ENCODE measurements around the gene DCAF7.

The DCAF7 gene

DNA sequence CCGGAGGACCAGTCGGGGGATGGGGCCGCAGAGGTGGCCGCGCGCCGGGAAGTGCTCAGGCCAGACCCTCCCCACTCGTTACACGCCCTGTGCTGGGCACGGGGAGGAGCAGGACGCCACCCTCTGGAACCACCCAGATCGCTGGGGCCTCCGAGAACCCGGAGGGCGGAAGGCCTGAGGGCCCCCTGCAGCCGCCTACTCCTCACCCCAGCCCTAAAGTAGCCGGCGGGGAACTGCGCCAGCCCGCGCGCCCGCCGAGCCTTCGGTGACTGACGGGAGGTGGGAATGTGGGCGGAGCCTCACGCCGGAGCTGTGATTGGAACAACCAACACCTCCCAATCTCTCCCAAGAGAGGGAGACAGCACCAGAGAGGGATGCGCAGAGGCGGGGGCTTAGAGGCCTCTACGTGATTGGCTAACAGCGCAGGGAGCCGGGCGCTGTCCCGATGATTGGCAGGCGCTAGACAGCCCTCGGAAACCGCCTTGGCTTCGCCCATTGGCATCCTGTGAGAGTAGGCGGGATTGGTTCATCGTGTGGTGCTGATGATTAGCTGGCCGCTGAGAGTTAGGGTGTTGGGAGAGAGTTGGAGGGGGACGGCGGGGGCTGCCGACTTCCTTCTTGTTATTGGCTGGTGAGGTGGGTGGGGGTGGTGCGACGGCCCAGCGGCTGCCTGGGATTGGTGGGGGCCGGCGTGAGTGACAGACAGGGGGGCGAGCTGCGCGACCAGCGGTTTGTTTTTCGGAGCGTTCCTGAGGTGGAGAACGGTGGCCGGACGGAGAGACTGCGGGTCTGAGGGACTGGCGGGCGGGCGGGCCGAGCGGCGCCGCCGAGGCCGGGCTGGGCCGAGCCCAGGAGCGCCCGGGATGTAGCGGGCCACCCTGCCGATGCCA, 71.7 kb downstream of the DCAF7 start, which contains the start of gene MAP3K3:
MAP3K3 (plus strand) TSS at position 734 of the 890 bp plus-strand sequence. CDS start 343 bp downstream, outside the sequence.
- Histone ChIP-seq H3K79me2 (ENCODE audit: control insufficient read depth, insufficient read depth, low read length, unreplicated experiment) (peaks cover 39% of the 10 kb centered on the region), H3K4me3 (ENCODE audit: low read depth, low read length) (peak within 1 kb of the TSS; percentile 94), H3K27ac (ENCODE audit: low read depth, low read length) (peak within 1 kb of the TSS; percentile 30), H3K27me3 (ENCODE audit: insufficient read depth, low read length) (no peaks in the 10 kb centered on the region), H2AFZ (ENCODE audit: low read length, unreplicated experiment) (peak within 1 kb of the TSS; percentile 88), H3K36me3 (ENCODE audit: insufficient read depth, low read length) (no peaks in the 10 kb centered on the region), H3K4me1 (ENCODE audit: control insufficient read depth, insufficient read depth, low read length, unreplicated experiment) (peaks cover 33% of the 10 kb centered on the region)

DNA sequence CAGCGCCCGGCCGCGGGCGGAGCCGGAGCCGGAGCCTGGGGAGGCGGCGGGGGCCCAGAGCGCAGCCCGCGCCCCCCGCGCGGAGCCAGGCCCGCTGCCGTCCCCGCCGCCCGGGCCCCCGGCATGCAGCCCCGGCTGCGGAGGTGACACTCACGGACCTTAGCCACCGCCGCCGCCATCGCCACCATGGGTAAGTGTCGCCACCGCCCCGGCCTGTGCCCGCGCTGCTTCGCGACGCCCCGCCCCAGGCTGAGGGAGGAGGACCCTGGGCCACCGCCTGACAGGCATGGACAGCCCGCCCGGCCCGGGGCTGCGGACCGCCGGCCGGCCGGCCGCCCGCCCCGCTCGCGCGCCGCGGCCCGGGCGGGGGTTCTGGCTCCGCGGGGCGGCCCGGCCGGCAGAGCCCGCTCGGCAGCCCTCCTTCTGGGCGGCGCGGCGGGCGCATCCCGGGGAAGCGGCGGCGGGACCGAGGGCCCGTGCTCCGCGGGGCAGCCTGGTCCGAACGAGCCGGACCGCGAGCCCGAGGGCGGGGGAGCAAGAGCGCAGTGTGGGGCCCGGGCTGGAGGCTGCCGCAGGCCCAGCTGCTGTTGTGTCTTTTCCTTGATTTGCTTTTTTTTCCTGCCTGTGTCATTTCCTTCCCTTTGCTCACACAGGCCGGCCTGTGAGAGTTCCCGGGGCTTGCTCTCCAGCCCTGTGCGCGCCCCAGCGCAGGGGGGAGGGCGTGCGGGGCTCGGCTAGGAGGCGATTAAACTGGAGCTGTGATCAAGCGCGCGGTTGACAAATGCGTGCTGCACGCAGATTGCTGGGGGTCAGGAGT, 72.5 kb downstream of the DCAF7 start:
- Histone ChIP-seq H3K79me2 (ENCODE audit: control insufficient read depth, insufficient read depth, low read length, unreplicated experiment) (peaks cover 48% of the 10 kb centered on the region), H3K4me3 (ENCODE audit: low read depth, low read length) (peak overlapping the region; percentile 94), H3K27ac (ENCODE audit: low read depth, low read length) (peak overlapping the region; percentile 30), H3K36me3 (ENCODE audit: insufficient read depth, low read length) (no peaks in the 10 kb centered on the region), H2AFZ (ENCODE audit: low read length, unreplicated experiment) (peak overlapping the region; percentile 27), H3K4me1 (ENCODE audit: control insufficient read depth, insufficient read depth, low read length, unreplicated experiment) (peaks cover 35% of the 10 kb centered on the region), H3K27me3 (ENCODE audit: insufficient read depth, low read length) (no peaks in the 10 kb centered on the region)

DNA sequence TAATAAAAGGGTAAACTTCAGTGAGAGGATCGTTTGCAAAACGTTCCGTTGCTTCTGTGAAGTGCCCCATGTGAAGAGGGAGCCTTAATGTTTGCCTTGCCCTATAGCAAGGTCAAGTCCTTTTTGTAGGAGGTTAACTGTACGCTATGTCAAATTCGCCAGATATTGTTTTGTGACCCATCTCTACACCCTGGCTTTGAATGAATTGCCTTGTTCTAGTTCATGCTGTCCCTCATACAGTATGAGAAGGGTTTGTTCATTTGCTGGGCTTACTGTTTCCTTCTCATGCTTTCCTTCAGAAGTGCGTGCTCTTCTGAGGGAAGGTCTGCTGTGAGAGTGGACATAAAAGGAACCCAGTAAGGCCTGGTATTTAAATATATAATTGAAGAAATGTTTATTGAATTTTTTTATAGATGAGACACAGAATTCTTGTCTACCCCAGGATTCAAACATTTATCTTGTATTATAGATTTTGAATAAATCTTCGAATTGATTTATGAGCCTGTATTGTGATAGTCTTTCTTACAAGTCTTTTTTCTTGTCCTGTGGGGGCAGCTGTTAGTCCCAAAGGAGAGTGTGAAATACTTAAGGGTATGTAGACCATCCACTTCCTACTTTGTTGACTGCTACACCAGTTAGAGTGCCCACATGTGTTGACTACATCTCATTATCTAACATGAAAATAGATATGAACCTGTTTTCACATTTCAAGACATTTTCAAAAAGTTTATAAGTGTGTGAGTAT, 73.7 kb downstream of the DCAF7 start:
- Histone ChIP-seq H3K27me3 (ENCODE audit: insufficient read depth, low read length) (no peaks in the 10 kb centered on the region), H2AFZ (ENCODE audit: low read length, unreplicated experiment) (peak overlapping the region; percentile 27), H3K27ac (ENCODE audit: low read depth, low read length) (no peak overlapping the region), H3K36me3 (ENCODE audit: insufficient read depth, low read length) (no peaks in the 10 kb centered on the region), H3K79me2 (ENCODE audit: control insufficient read depth, insufficient read depth, low read length, unreplicated experiment) (peaks cover 53% of the 10 kb centered on the region), H3K4me1 (ENCODE audit: control insufficient read depth, insufficient read depth, low read length, unreplicated experiment) (peaks cover 35% of the 10 kb centered on the region), H3K4me3 (ENCODE audit: low read depth, low read length) (peak overlapping the region; percentile 94)

DNA sequence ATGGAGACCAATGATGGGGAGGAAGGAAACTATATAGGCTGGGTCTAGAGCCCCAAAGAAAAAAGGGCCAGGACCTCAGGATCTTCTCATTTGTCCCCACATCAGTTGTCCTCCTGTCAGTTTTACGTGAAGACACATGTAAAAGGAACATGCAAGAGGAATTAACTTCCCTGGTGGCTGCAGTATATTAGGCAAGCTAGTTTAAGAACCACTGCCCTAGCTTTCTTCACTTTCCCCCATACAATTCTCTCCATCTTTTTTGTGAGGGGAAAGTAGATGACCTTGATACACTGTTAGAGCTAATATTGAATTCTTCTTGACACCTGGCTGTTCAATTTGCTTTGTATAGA, 74.2 kb downstream of the DCAF7 start:
- no peaks in the 10 kb centered on the region for H3K36me3 ChIP-seq (ENCODE audit: insufficient read depth, low read length)
- H3K79me2 ChIP-seq (ENCODE audit: control insufficient read depth, insufficient read depth, low read length, unreplicated experiment), result peaks cover 54% of the 10 kb centered on the region
- peaks cover 35% of the 10 kb centered on the region for H3K4me1 ChIP-seq (ENCODE audit: control insufficient read depth, insufficient read depth, low read length, unreplicated experiment)
- no peak overlapping the region for H3K27ac ChIP-seq (ENCODE audit: low read depth, low read length)
- peak overlapping the region; percentile 94; the same call in 1 of the 2 replicates for H3K4me3 ChIP-seq (ENCODE audit: low read depth, low read length)
- no peak overlapping the region for H2AFZ ChIP-seq (ENCODE audit: low read length, unreplicated experiment)
- no peaks in the 10 kb centered on the region for H3K27me3 ChIP-seq (ENCODE audit: insufficient read depth, low read length)

DNA sequence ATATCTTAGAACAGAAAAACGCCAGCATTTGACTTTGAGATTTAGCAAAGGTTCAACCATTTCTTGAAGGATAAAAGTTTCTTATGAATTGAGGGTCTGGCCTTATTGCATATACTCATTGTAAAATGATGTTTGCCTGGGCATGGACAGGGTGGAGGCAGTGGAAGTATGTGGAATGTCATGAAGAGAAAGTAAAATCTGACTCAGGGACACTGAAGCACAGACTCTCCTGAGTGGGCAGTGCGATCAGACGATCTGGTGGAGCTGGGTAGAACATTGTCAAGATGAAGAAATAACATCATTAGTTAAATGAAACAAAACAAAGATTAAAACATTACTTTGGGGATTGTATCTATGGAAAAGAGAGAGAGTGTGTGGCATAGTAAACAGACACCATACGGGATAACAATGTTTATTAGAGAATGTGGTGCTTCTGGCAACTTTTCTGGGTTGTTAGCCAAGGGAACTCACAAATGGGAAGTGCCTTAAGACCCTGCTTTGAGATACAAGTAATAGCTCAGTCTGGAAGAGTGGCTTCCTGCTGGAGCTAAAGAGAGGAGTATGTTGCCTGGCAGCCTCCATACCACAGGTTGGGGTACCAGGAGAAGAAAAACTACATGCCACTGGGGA, 76.4 kb downstream of the DCAF7 start:
- Histone ChIP-seq H3K27ac (ENCODE audit: low read depth, low read length) (no peak overlapping the region), H3K27me3 (ENCODE audit: insufficient read depth, low read length) (no peaks in the 10 kb centered on the region), H3K4me1 (ENCODE audit: control insufficient read depth, insufficient read depth, low read length, unreplicated experiment) (peaks cover 32% of the 10 kb centered on the region), H2AFZ (ENCODE audit: low read length, unreplicated experiment) (no peak overlapping the region), H3K36me3 (ENCODE audit: insufficient read depth, low read length) (no peaks in the 10 kb centered on the region), H3K79me2 (ENCODE audit: control insufficient read depth, insufficient read depth, low read length, unreplicated experiment) (peaks cover 64% of the 10 kb centered on the region), H3K4me3 (ENCODE audit: low read depth, low read length) (peak overlapping the region; percentile 55)

DNA sequence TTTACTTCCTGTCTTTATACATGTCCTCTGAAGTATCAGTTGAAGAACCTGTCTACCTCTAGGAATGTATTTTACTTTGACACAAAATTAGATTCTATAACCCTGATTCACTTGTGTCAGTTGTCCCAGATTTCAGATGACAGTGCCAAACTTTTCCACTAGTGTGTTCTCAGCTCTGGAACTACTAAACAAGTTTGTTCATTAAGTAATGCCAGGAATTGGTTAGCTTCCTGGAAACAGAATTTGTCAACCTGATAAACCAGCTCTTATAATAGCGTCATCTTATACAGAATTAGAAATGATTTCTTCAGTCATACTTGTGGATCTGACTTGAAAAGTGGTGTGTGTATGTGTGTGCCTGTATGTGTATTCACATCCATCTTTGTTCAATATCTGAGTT, 79.3 kb downstream of the DCAF7 start:
- Histone ChIP-seq H3K36me3 (ENCODE audit: insufficient read depth, low read length) (no peaks in the 10 kb centered on the region), H2AFZ (ENCODE audit: low read length, unreplicated experiment) (no peak overlapping the region), H3K27me3 (ENCODE audit: insufficient read depth, low read length) (no peaks in the 10 kb centered on the region), H3K79me2 (ENCODE audit: control insufficient read depth, insufficient read depth, low read length, unreplicated experiment) (peaks cover 54% of the 10 kb centered on the region), H3K27ac (ENCODE audit: low read depth, low read length) (no peak overlapping the region), H3K4me1 (ENCODE audit: control insufficient read depth, insufficient read depth, low read length, unreplicated experiment) (peaks cover 23% of the 10 kb centered on the region), H3K4me3 (ENCODE audit: low read depth, low read length) (no peak overlapping the region)

DNA sequence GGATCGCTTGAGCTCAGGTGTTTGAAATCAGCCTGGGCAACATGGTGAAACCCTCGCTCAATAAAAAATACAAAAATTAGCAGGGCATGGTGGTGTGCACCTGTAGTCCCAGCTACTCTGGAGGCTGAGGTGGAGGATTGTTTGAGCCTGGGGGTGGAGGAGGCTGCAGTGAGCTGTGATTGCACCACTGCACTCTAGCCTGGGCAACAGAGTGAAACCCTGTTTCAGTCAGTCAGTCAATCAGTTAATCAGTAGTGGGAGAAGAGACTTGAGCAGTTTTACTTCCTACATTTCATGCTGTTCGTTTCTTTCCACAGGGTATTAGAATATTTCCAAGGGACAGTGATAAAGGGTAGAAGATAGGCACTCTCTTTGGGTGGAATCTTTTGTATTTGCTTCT, 80.8 kb downstream of the DCAF7 start:
- no peak overlapping the region for H2AFZ ChIP-seq (ENCODE audit: low read length, unreplicated experiment)
- H3K4me3 ChIP-seq (ENCODE audit: low read depth, low read length), result no peak overlapping the region
- no peaks in the 10 kb centered on the region for H3K27me3 ChIP-seq (ENCODE audit: insufficient read depth, low read length)
- peaks cover 11% of the 10 kb centered on the region for H3K4me1 ChIP-seq (ENCODE audit: control insufficient read depth, insufficient read depth, low read length, unreplicated experiment)
- H3K27ac ChIP-seq (ENCODE audit: low read depth, low read length), result no peak overlapping the region
- H3K36me3 ChIP-seq (ENCODE audit: insufficient read depth, low read length), result no peaks in the 10 kb centered on the region; the same call in 1 of the 2 replicates
- H3K79me2 ChIP-seq (ENCODE audit: control insufficient read depth, insufficient read depth, low read length, unreplicated experiment), result peaks cover 39% of the 10 kb centered on the region

DNA sequence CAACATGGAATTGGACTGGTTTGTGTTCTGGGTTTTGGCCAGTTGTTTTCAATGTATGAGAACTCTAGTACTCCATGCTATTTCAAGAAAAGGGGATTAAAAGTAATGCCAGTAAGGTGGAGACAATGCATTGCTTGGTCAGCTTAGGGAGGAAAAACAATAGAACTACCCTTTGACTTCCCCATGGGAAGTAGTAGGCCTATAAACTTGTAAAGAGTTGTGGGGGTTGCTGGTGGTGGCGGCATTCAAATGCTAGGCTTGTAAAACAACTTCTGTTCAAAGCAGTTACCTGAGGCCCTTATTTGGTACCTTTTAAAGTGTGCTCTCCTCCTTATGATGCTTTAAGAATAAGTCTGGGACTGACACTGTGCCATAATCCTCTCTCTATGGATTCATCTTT, 81.3 kb downstream of the DCAF7 start:
- Histone ChIP-seq H2AFZ (ENCODE audit: low read length, unreplicated experiment) (no peak overlapping the region), H3K36me3 (ENCODE audit: insufficient read depth, low read length) (peaks cover 1% of the 10 kb centered on the region), H3K4me1 (ENCODE audit: control insufficient read depth, insufficient read depth, low read length, unreplicated experiment) (peaks cover 5% of the 10 kb centered on the region), H3K4me3 (ENCODE audit: low read depth, low read length) (no peak overlapping the region), H3K27me3 (ENCODE audit: insufficient read depth, low read length) (no peaks in the 10 kb centered on the region), H3K27ac (ENCODE audit: low read depth, low read length) (no peak overlapping the region), H3K79me2 (ENCODE audit: control insufficient read depth, insufficient read depth, low read length, unreplicated experiment) (peaks cover 34% of the 10 kb centered on the region)

DNA sequence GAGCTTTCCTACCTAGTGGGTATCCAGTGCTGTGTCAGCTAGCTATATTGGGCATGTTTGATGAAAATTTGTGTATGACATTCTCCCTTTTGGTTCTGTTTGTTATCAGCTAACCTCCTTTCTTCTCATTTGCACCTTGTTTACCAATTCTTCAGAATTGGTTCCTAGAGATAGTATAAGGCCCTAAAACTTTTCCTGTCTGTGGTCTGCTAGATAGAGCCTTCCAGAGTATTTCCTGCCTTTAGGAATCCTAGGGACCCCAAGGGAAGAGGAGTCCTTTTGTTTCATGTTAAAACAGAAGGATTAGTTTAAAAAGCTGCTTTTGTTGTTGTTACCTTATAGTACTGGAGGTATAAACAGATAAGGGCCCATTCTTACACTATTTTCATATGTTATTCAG, 83.5 kb downstream of the DCAF7 start:
- H3K27ac ChIP-seq (ENCODE audit: low read depth, low read length), result no peak overlapping the region
- no peaks in the 10 kb centered on the region for H3K27me3 ChIP-seq (ENCODE audit: insufficient read depth, low read length)
- peaks cover 19% of the 10 kb centered on the region for H3K79me2 ChIP-seq (ENCODE audit: control insufficient read depth, insufficient read depth, low read length, unreplicated experiment)
- peaks cover 7% of the 10 kb centered on the region for H3K36me3 ChIP-seq (ENCODE audit: insufficient read depth, low read length)
- H3K4me3 ChIP-seq (ENCODE audit: low read depth, low read length), result no peak overlapping the region
- H3K4me1 ChIP-seq (ENCODE audit: control insufficient read depth, insufficient read depth, low read length, unreplicated experiment), result no peaks in the 10 kb centered on the region
- no peak overlapping the region for H2AFZ ChIP-seq (ENCODE audit: low read length, unreplicated experiment)

DNA sequence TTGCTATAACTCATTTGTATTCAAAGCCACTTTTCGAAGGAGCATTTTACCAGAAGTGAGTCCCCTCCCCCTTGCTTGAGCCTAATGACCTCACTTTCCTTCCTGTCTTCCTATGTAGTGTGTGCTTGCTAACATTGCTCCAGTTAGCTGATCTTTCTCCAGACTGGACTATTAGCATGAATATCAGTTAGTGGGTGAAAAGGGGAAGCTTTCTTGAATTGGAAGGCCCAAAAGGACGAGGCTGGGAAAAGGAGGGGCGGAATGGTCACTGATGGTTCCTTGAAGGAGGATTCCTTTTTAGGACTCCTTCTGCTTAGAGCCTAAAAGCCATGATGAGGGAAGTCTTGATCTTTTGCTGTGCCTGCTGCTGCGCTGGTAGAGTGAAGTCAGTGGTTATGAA, 83.9 kb downstream of the DCAF7 start:
- Histone ChIP-seq H2AFZ (ENCODE audit: low read length, unreplicated experiment) (no peak overlapping the region), H3K4me3 (ENCODE audit: low read depth, low read length) (no peak overlapping the region), H3K27me3 (ENCODE audit: insufficient read depth, low read length) (no peaks in the 10 kb centered on the region), H3K4me1 (ENCODE audit: control insufficient read depth, insufficient read depth, low read length, unreplicated experiment) (no peaks in the 10 kb centered on the region), H3K79me2 (ENCODE audit: control insufficient read depth, insufficient read depth, low read length, unreplicated experiment) (peaks cover 16% of the 10 kb centered on the region), H3K36me3 (ENCODE audit: insufficient read depth, low read length) (peaks cover 7% of the 10 kb centered on the region), H3K27ac (ENCODE audit: low read depth, low read length) (no peak overlapping the region)
